ENCODE measurements around the gene RRAS2.

Gene RRAS2

DNA sequence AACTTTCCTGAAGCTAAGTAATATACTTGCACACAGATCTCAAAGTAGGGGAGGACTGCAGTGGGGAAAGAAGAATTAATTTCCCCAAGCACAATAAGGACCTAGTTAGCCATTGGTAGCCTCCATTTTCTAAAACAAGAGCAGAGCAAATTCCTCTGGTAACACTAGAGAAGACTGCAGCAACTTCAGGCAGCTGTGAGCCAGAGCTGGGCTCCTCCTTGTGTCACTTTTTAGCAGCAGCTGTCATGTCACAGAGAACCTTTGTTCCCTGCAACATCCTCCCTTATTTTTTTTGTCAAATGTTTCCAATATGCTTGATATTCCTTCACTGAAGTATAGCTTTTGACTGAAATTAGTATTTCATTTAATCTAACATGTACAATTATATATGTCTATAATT, 54.4 kb downstream of the RRAS2 start:
- TF ChIP-seq ZNF623 (tag by site-specific recombination; IDR thresholded peaks at IDR 0.05) (no peak), ZNF146 (tag by site-specific recombination; IDR thresholded peaks at IDR 0.05) (no peak), ZNF610 (tag by site-specific recombination; IDR thresholded peaks at IDR 0.05; ENCODE audit: borderline replicate concordance) (no peak), ZNF211 (tag by site-specific recombination; IDR thresholded peaks at IDR 0.05; ENCODE audit: low read depth) (no peak)
- TF ChIP-seq, protein P1, sequence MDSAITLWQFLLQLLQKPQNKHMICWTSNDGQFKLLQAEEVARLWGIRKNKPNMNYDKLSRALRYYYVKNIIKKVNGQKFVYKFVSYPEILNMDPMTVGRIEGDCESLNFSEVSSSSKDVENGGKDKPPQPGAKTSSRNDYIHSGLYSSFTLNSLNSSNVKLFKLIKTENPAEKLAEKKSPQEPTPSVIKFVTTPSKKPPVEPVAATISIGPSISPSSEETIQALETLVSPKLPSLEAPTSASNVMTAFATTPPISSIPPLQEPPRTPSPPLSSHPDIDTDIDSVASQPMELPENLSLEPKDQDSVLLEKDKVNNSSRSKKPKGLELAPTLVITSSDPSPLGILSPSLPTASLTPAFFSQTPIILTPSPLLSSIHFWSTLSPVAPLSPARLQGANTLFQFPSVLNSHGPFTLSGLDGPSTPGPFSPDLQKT (IDR thresholded peaks at IDR 0.05; ENCODE audit: borderline replicate concordance, low read depth, low read length), result no peak
- TF ChIP-seq, protein P2, sequence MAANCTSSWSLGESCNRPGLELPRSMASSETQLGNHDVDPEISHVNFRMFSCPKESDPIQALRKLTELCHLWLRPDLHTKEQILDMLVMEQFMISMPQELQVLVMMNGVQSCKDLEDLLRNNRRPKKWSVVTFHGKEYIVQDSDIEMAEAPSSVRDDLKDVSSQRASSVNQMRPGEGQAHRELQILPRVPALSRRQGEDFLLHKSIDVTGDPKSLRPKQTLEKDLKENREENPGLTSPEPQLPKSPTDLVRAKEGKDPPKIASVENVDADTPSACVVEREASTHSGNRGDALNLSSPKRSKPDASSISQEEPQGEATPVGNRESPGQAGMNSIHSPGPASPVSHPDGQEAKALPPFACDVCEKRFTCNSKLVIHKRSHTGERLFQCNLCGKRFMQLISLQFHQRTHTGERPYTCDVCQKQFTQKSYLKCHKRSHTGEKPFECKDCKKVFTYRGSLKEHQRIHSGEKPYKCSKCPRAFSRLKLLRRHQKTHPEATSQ (tag by site-specific recombination; IDR thresholded peaks at IDR 0.05), result no peak
- Histone ChIP-seq H3K4me1 (ENCODE audit: control insufficient read depth, insufficient read depth, low read length) (no peaks in the 10 kb centered on the region), H3K27ac (ENCODE audit: extremely low read depth, low read depth, low read length) (no peak overlapping the region), H3K9me3 (ENCODE audit: control insufficient read depth, insufficient read depth, low read depth, low read length) (no peaks in the 10 kb centered on the region), H3K4me3 (ENCODE audit: low read depth, low read length) (no peak overlapping the region), H3K36me3 (ENCODE audit: control insufficient read depth in 2 of 2, insufficient read depth in 1 of 2, low read length in 2 of 2) (no peaks in the 10 kb centered on the region)
- POLR2A ChIA-PET, result interaction anchor here (0.6 to 1.7 kb wide), 2 partner anchors 54 to 118 kb away, joined by 3 to 11 read pairs; no protein-coding TSS in a partner anchor
- CTCF ChIA-PET, result interaction anchor here (0.6 to 9.1 kb wide), 6 partner anchors 41 to 632 kb away, joined by 3 to 110 read pairs (median 3); no protein-coding TSS in a partner anchor

DNA sequence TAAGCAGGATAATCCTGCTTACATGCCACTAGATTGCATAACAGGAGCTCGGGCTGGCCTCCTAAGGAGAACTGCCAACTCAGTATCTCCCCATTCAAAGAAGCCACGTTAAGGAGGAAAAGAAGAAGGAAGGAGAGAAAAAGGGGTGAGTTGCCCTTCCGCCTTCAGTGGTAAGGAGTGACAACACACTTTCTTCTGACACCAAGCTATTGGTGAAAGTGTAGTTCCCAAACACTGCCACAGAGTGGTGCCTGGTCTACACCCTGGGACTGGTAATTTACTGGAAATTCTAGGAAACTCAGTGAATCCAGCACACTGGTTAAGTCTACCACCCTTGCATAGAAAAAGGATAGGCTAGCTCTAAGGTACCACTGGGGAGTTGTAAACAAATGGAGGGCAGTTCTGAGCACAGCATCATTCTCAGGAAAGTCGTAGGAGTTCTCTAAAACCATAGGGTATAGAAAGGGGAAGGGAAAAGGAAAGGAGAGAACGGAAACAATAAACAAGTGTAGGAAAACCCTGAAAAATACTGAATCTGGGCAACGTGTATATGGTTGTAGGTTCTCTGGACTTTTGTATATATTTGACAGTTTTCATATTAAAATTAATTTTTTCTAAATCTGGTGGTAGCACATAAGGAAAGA, 58.2 kb downstream of the RRAS2 start:
- no peak overlapping the region for H3K27ac ChIP-seq (ENCODE audit: extremely low read depth, low read depth, low read length)
- no peaks in the 10 kb centered on the region for H3K4me1 ChIP-seq (ENCODE audit: control insufficient read depth, insufficient read depth, low read length)
- TF ChIP-seq ZBTB7A (tag by site-specific recombination; IDR thresholded peaks at IDR 0.05; ENCODE audit: low read depth), result no peak
- no peak for TF ChIP-seq SCRT1 (tag by site-specific recombination; IDR thresholded peaks at IDR 0.05; ENCODE audit: borderline replicate concordance)
- TF ChIP-seq KLF16 (tag by site-specific recombination; IDR thresholded peaks at IDR 0.05), result no peak
- no peak for TF ChIP-seq ZNF324 (tag by site-specific recombination; IDR thresholded peaks at IDR 0.05)
- TF ChIP-seq TRIM28 (IDR thresholded peaks at IDR 0.05; ENCODE audit: borderline replicate concordance, low read length), result no peak
- peak; percentile 73 for TF ChIP-seq ZNF654 (tag by site-specific recombination; IDR thresholded peaks at IDR 0.05; ENCODE audit: low read depth)
- TF ChIP-seq, protein P3, sequence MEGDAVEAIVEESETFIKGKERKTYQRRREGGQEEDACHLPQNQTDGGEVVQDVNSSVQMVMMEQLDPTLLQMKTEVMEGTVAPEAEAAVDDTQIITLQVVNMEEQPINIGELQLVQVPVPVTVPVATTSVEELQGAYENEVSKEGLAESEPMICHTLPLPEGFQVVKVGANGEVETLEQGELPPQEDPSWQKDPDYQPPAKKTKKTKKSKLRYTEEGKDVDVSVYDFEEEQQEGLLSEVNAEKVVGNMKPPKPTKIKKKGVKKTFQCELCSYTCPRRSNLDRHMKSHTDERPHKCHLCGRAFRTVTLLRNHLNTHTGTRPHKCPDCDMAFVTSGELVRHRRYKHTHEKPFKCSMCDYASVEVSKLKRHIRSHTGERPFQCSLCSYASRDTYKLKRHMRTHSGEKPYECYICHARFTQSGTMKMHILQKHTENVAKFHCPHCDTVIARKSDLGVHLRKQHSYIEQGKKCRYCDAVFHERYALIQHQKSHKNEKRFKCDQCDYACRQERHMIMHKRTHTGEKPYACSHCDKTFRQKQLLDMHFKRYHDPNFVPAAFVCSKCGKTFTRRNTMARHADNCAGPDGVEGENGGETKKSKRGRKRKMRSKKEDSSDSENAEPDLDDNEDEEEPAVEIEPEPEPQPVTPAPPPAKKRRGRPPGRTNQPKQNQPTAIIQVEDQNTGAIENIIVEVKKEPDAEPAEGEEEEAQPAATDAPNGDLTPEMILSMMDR (tag by site-specific recombination; IDR thresholded peaks at IDR 0.05), result peak; percentile 49; the same call in 1 of the 2 replicates
- peak; percentile 89 for TF ChIP-seq PRDM1 (tag by site-specific recombination; IDR thresholded peaks at IDR 0.05)
- no peak for TF ChIP-seq GLI2 (tag by site-specific recombination; IDR thresholded peaks at IDR 0.05; ENCODE audit: borderline replicate concordance, low read depth)
- TF ChIP-seq ZNF747 (tag by site-specific recombination; IDR thresholded peaks at IDR 0.05), result no peak
- TF ChIP-seq KLF9 (tag by site-specific recombination; IDR thresholded peaks at IDR 0.05; ENCODE audit: low read depth), result no peak
- TF ChIP-seq ZNF37A (tag by site-specific recombination; IDR thresholded peaks at IDR 0.05), result no peak
- TF ChIP-seq ZBTB17 (tag by site-specific recombination; IDR thresholded peaks at IDR 0.05), result peak; percentile 28; the same call in 1 of the 2 replicates
- peak; percentile 59 for TF ChIP-seq ZNF600 (tag by site-specific recombination; IDR thresholded peaks at IDR 0.05)
- TF ChIP-seq ZNF174 (tag by site-specific recombination; IDR thresholded peaks at IDR 0.05), result no peak
- TF ChIP-seq ZNF274 (IDR thresholded peaks at IDR 0.05; ENCODE audit: low read length), result no peak
- peak; percentile 28; the same call in 1 of the 2 replicates for TF ChIP-seq ZNF274 (tag by site-specific recombination; IDR thresholded peaks at IDR 0.05; ENCODE audit: borderline replicate concordance)
- 0 out of 2 replicates have a peak, but pooled peaks have one; percentile 22 for TF ChIP-seq ZNF660 (tag by site-specific recombination; IDR thresholded peaks at IDR 0.05)
- ChIA-PET POLR2A (interaction anchor here (0.5 to 1.0 kb wide), 5 partner anchors 12 to 154 kb away, joined by 3 to 4 read pairs (median 3); no protein-coding TSS in a partner anchor), CTCF (interaction anchor here (0.5 to 9.1 kb wide), 37 partner anchors 8 to 907 kb away, joined by 3 to 110 read pairs (median 4); no protein-coding TSS in a partner anchor)
- no peak overlapping the region for H3K4me3 ChIP-seq (ENCODE audit: low read depth, low read length)
- H3K9me3 ChIP-seq (ENCODE audit: control insufficient read depth, insufficient read depth, low read depth, low read length), result no peaks in the 10 kb centered on the region
- no peaks in the 10 kb centered on the region for H3K36me3 ChIP-seq (ENCODE audit: control insufficient read depth in 2 of 2, insufficient read depth in 1 of 2, low read length in 2 of 2)
